Ascending aorta (tissue), 2 donors: ENCODE results near the gene NEIL1. TPM values are rescaled to one million over a fixed set of nuclear protein-coding genes. Genes with fewer than 3 reads are reported as not detected.

Experiments used
- DNase-seq, 2 donors: peaks; one replicate each; pipeline ENCODE4 v3.0.0-alpha.2; 2019; ENCODE audit warnings: low spot score in 2 of 2
- H3K27ac ChIP-seq, 2 donors: fragments of 200-600 bp; sonication (generic); one replicate each; pipeline ENCODE4 v1.5.1; 2016 to 2017; ENCODE audit warnings: mild to moderate bottlenecking in 1 of 2
- H3K27me3 ChIP-seq: fragments of 200-600 bp; sonication (generic); one replicate; pipeline ENCODE4 v1.5.1; 2017
- H3K36me3 ChIP-seq, 2 donors: fragments of 200-600 bp; sonication (generic); one replicate each; pipeline ENCODE4 v1.5.1; 2016
- H3K4me1 ChIP-seq, 2 donors: fragments of 200-600 bp; sonication (generic); one replicate each; pipeline ENCODE4 v1.5.1; 2016 to 2017; ENCODE audit warnings: mild to moderate bottlenecking in 1 of 2
- H3K4me3 ChIP-seq, 2 donors: fragments of 200-600 bp; sonication (generic); one replicate each; pipeline ENCODE4 v1.5.1; 2016 to 2017; ENCODE audit warnings: mild to moderate bottlenecking in 1 of 2
- H3K9me3 ChIP-seq, 2 donors: fragments of 200-600 bp; sonication (generic); one replicate each; pipeline ENCODE4 v1.5.1; 2016
- CTCF ChIP-seq, 3 experiments: fragments of 200-600 bp in 2 of 3; fragments of 450-650 bp in 1 of 3; sonication (generic) in 2 of 3; IDR thresholded peaks; one replicate each; pipeline ENCODE4 v1.5.1; 2016 to 2019; ENCODE audit warnings: antibody characterized with exemption in 3 of 3, mild to moderate bottlenecking in 1 of 3, moderate library complexity in 1 of 3
- intact Hi-C: fragments of 100-400 bp; cut with DNase I; formaldehyde crosslinking; loops from one replicate; pipeline ENCODE4 v1.15.1; 2023
- total RNA-seq: library from RNA; depleted of rRNA; stranded (reverse); fragments of >200 nt; gene quantifications from one replicate; pipeline ENCODE4 v1.1.0, GENCODE V29; 2016

Gene NEIL1
- total RNA-seq, 1 donor from 2014 or later, result 104 TPM

- no peaks in the 10 kb centered on the region for H3K9me3 ChIP-seq
- no peak overlapping the region for H3K27ac ChIP-seq
- no peak for TF ChIP-seq CTCF (IDR thresholded peaks at IDR 0.05)
- no peaks in the 10 kb centered on the region for H3K4me1 ChIP-seq
- no peak for DNase-seq
- no peaks in the 10 kb centered on the region for H3K27me3 ChIP-seq
- intact Hi-C loops, result loop anchor here (10.0 kb wide), 1 partner anchor 337 kb away; the partner anchor contains the start of gene PPCDC
- H3K36me3 ChIP-seq, result peaks cover 70 to 97% of the 10 kb centered on the region in 2 donors
- H3K4me3 ChIP-seq, result no peak overlapping the region
Observed at GRCh38 chr15:75361361-75361988, 14.6 kb downstream of the NEIL1 start.

DNA sequence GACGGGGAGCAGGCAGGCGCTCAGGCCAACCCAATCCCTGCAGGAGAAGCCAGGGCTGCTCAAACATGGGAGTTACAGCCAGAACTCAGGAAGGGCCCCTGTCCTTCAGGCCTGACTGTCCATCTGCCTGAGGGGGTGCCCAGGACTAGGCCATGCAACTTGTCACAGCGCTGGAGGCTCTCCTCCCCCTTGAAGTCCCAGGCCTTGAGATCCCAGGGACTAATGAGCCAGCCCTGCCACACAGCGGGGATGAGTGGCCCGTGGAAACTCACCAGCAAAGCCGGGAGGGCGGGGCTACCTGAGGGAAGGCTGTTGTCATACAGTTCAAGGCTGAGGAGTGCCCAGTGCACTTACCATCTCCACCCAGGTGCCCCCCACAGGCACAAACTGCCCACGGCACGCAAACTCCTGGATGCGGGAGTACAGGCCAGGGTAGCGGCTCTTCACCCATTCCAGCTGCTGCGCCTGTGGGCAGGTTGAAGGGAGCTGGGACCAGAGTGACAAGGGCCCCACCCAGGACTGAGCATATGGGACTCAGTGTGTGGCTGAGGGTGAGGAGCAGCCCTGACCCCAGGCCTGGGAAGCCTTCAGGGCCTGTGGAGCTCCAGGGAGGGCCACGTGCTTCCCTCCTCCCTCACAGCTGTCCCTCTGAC is 15.3 kb downstream of the NEIL1 start:
- Histone ChIP-seq H3K36me3 (peaks cover 67 to 96% of the 10 kb centered on the region in 2 donors), H3K27ac (no peak overlapping the region), H3K27me3 (no peaks in the 10 kb centered on the region), H3K9me3 (no peaks in the 10 kb centered on the region), H3K4me1 (peaks cover 0 to under 1% of the 10 kb centered on the region in 2 donors), H3K4me3 (no peak overlapping the region)
- no peak for TF ChIP-seq CTCF (IDR thresholded peaks at IDR 0.05)
- no peak for DNase-seq
- intact Hi-C loops, result loop anchor here (10.0 kb wide), 1 partner anchor 337 kb away; the partner anchor contains the start of gene PPCDC

- Histone ChIP-seq H3K4me3 (no peak overlapping the region), H3K4me1 (peaks cover 3 to 5% of the 10 kb centered on the region in 2 donors), H3K27ac (no peak overlapping the region), H3K9me3 (no peaks in the 10 kb centered on the region), H3K27me3 (no peaks in the 10 kb centered on the region), H3K36me3 (peaks cover 66 to 89% of the 10 kb centered on the region in 2 donors)
- DNase-seq, result no peak
- intact Hi-C loops, result loop anchor here (10.0 kb wide), 1 partner anchor 338 kb away; the partner anchor contains the start of gene PPCDC
- no peak for TF ChIP-seq CTCF (IDR thresholded peaks at IDR 0.05)
Observed at GRCh38 chr15:75362642-75363249, 15.9 kb downstream of the NEIL1 start.

- Histone ChIP-seq H3K4me3 (no peak overlapping the region), H3K36me3 (peaks cover 56 to 79% of the 10 kb centered on the region in 2 donors), H3K27ac (no peak overlapping the region), H3K27me3 (no peaks in the 10 kb centered on the region), H3K4me1 (peaks cover 3 to 5% of the 10 kb centered on the region in 2 donors), H3K9me3 (no peaks in the 10 kb centered on the region)
- TF ChIP-seq CTCF (IDR thresholded peaks at IDR 0.05), result no peak
- no peak for DNase-seq
- intact Hi-C loops, result loop anchor here (10.0 kb wide), 1 partner anchor 339 kb away; the partner anchor contains the start of gene PPCDC
Observed at GRCh38 chr15:75363786-75364185, 16.9 kb downstream of the NEIL1 start.

- no peak overlapping the region for H3K27ac ChIP-seq
- DNase-seq, result no peak
- no peak overlapping the region for H3K4me3 ChIP-seq
- H3K36me3 ChIP-seq, result peaks cover 47 to 68% of the 10 kb centered on the region in 2 donors
- intact Hi-C loops, result loop anchor here (5.0 to 10.0 kb wide), 3 partner anchors 262 to 437 kb away; partner anchors contain the start of genes PPCDC and SNUPN
- peaks cover 5 to 8% of the 10 kb centered on the region in 2 donors for H3K4me1 ChIP-seq
- no peaks in the 10 kb centered on the region for H3K27me3 ChIP-seq
- H3K9me3 ChIP-seq, result no peaks in the 10 kb centered on the region
- no peak for TF ChIP-seq CTCF (IDR thresholded peaks at IDR 0.05)
Observed at GRCh38 chr15:75364881-75365280, 18.0 kb downstream of the NEIL1 start.
